ENCODE results near the gene EFNA5.

- TF ChIP-seq CTCF (IDR thresholded peaks at IDR 0.05) (no peak), POLR2A (IDR thresholded peaks at IDR 0.05) (no peak)
Measured at GRCh38 chr5:107548477-107548876, 122.3 kb downstream of the EFNA5 start.

Data from lower leg skin (tissue), 3 donors.